Mesothelial cell of epicardium (in vitro differentiated cells): Measurements from ENCODE around the gene DGKB. TPM values are rescaled to one million over a fixed set of nuclear protein-coding genes. Genes with fewer than 3 reads are reported as not detected.

ENCODE experiments used
- DNase-seq, 2 experiments: peaks; one replicate each; pipeline ENCODE4 v3.0.0; 2021; ENCODE audit warnings: low spot score in 2 of 2; ENCODE audit not compliant: unreplicated experiment in 2 of 2
- H3K27ac Mint-ChIP-seq: 2 replicates; pipeline ENCODE4 v1.8.0; 2021; ENCODE audit warnings: mixed read lengths
- H3K27me3 Mint-ChIP-seq: 2 replicates; pipeline ENCODE4 v1.8.0; 2021; ENCODE audit warnings: low read depth, mixed read lengths
- H3K36me3 Mint-ChIP-seq: 2 replicates; pipeline ENCODE4 v1.8.0; 2021; ENCODE audit warnings: mixed read lengths
- H3K4me1 Mint-ChIP-seq: 2 replicates; pipeline ENCODE4 v1.8.0; 2021; ENCODE audit warnings: mixed read lengths
- H3K4me3 Mint-ChIP-seq: 2 replicates; pipeline ENCODE4 v1.8.0; 2021; ENCODE audit warnings: mild to moderate bottlenecking, moderate library complexity, mixed read lengths
- H3K9me3 Mint-ChIP-seq: 2 replicates; pipeline ENCODE4 v1.8.0; 2021; ENCODE audit warnings: mixed read lengths
- total RNA-seq: library from RNA; stranded (reverse); gene quantifications from 3 replicates; pipeline ENCODE4 v1.2.1, GENCODE V29; 2021
- TF ChIP-seq, protein P1 (sequence below): fragments of 200-600 bp; sonication (generic); IDR thresholded peaks from one replicate; pipeline ENCODE4 v1.5.0; 2021; ENCODE audit warnings: antibody characterized with exemption; ENCODE audit not compliant: unreplicated experiment

Gene DGKB
- total RNA-seq, 1 donor from 2014 or later, result 3.9 TPM

- no peaks in the 10 kb centered on the region for H3K27me3 Mint-ChIP-seq
- TF ChIP-seq, protein P1, sequence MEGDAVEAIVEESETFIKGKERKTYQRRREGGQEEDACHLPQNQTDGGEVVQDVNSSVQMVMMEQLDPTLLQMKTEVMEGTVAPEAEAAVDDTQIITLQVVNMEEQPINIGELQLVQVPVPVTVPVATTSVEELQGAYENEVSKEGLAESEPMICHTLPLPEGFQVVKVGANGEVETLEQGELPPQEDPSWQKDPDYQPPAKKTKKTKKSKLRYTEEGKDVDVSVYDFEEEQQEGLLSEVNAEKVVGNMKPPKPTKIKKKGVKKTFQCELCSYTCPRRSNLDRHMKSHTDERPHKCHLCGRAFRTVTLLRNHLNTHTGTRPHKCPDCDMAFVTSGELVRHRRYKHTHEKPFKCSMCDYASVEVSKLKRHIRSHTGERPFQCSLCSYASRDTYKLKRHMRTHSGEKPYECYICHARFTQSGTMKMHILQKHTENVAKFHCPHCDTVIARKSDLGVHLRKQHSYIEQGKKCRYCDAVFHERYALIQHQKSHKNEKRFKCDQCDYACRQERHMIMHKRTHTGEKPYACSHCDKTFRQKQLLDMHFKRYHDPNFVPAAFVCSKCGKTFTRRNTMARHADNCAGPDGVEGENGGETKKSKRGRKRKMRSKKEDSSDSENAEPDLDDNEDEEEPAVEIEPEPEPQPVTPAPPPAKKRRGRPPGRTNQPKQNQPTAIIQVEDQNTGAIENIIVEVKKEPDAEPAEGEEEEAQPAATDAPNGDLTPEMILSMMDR, result no peak
- no peak for DNase-seq
- H3K9me3 Mint-ChIP-seq, result peaks cover 34% of the 10 kb centered on the region
- no peak overlapping the region for H3K4me3 Mint-ChIP-seq
- no peak overlapping the region for H3K27ac Mint-ChIP-seq
- peaks cover 3% of the 10 kb centered on the region for H3K36me3 Mint-ChIP-seq
- no peaks in the 10 kb centered on the region for H3K4me1 Mint-ChIP-seq
Measured at GRCh38 chr7:14184292-14184864, 718.2 kb downstream of the DGKB start.

DNA sequence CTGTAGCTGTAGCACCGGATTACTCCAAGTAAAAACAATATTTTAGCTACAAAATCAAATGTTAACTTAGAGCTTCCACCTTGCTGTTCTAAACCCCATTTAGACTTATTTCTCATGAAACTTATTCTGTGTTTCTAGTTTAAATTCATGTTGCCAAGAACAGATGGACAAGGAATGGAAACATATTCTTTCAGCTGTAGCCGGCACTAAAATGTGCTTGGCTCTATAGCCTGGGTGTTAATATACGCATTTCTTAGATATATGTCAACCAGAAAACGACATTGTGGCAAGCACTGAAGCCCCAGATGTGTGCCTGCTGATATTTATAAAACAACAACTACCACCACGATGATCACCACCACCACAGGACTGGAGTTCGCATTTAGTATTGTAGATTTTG, 722.8 kb downstream of the DGKB start:
- no peaks in the 10 kb centered on the region for H3K27me3 Mint-ChIP-seq
- peaks cover 2% of the 10 kb centered on the region for H3K9me3 Mint-ChIP-seq
- no peaks in the 10 kb centered on the region for H3K36me3 Mint-ChIP-seq
- no peak overlapping the region for H3K27ac Mint-ChIP-seq
- H3K4me1 Mint-ChIP-seq, result no peaks in the 10 kb centered on the region
- no peak overlapping the region for H3K4me3 Mint-ChIP-seq
- TF ChIP-seq, protein P1, result no peak
- DNase-seq, result no peak

GRCh38 chr7:14177876-14178275, 724.7 kb downstream of the DGKB start:
- no peaks in the 10 kb centered on the region for H3K36me3 Mint-ChIP-seq
- H3K9me3 Mint-ChIP-seq, result peaks cover 4% of the 10 kb centered on the region
- no peak overlapping the region for H3K27ac Mint-ChIP-seq
- H3K4me3 Mint-ChIP-seq, result no peak overlapping the region
- DNase-seq, result no peak
- no peaks in the 10 kb centered on the region for H3K27me3 Mint-ChIP-seq
- no peaks in the 10 kb centered on the region for H3K4me1 Mint-ChIP-seq
- TF ChIP-seq, protein P1, result no peak

GRCh38 chr7:14170872-14171271, 731.7 kb downstream of the DGKB start:
- Mint-ChIP-seq H3K4me3 (no peak overlapping the region), H3K27me3 (no peaks in the 10 kb centered on the region), H3K27ac (no peak overlapping the region), H3K9me3 (peaks cover 30% of the 10 kb centered on the region), H3K36me3 (peaks cover 5% of the 10 kb centered on the region), H3K4me1 (no peaks in the 10 kb centered on the region)
- no peak for DNase-seq
- TF ChIP-seq, protein P1, result no peak

- Mint-ChIP-seq H3K27ac (no peak overlapping the region), H3K9me3 (peaks cover 15% of the 10 kb centered on the region), H3K27me3 (no peaks in the 10 kb centered on the region), H3K4me3 (no peak overlapping the region), H3K4me1 (no peaks in the 10 kb centered on the region), H3K36me3 (no peaks in the 10 kb centered on the region)
- TF ChIP-seq, protein P1, result no peak
- no peak for DNase-seq
Measured at GRCh38 chr7:14158111-14158510, 744.4 kb downstream of the DGKB start.

DNA sequence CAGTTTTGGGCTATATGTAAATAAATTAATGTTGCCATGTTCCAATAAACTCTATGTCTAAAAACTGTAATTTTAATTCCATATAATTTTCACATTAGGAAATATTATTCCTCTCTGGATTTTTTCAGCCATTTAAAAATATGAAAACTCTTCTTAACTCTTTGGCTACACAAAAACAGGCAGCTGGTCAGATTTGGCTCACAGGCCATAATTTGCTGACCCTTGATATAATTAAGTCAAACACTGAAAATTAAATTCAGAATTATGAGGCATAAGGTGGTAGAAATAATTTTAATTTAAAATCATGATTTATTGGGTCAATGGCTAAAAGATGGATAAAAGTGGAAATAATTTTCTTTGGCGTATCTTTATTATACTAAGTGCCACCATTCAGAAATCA, 746.1 kb downstream of the DGKB start:
- Mint-ChIP-seq H3K4me3 (no peak overlapping the region), H3K27ac (no peak overlapping the region), H3K4me1 (no peaks in the 10 kb centered on the region), H3K36me3 (no peaks in the 10 kb centered on the region), H3K9me3 (peaks cover 15% of the 10 kb centered on the region), H3K27me3 (no peaks in the 10 kb centered on the region)
- TF ChIP-seq, protein P1, result no peak
- no peak for DNase-seq
